ENCODE results near the gene B3GALNT2.

Gene B3GALNT2

GRCh38 chr1:235532360-235532759, 28.1 kb upstream of the B3GALNT2 start:
- Histone ChIP-seq H3K4me1 (ENCODE audit: control insufficient read depth, insufficient read depth, low read length) (no peaks in the 10 kb centered on the region), H3K36me3 (ENCODE audit: control insufficient read depth in 2 of 2, insufficient read depth in 1 of 2, low read length in 2 of 2) (no peaks in the 10 kb centered on the region), H3K27ac (ENCODE audit: extremely low read depth, low read depth, low read length) (no peak overlapping the region), H3K9me3 (ENCODE audit: control insufficient read depth, insufficient read depth, low read depth, low read length) (no peaks in the 10 kb centered on the region), H3K4me3 (ENCODE audit: low read depth, low read length) (no peak overlapping the region)
- CTCF ChIA-PET, result interaction anchor here (0.9 to 1.5 kb wide), 5 partner anchors 10 to 199 kb away, joined by 3 to 5 read pairs (median 4); no protein-coding TSS in a partner anchor
- TF ChIP-seq ZNF660 (tag by site-specific recombination; IDR thresholded peaks at IDR 0.05), result no peak
- no peak for TF ChIP-seq REST (tag by site-specific recombination; IDR thresholded peaks at IDR 0.05)
- no peak for TF ChIP-seq ZNF184 (tag by site-specific recombination; IDR thresholded peaks at IDR 0.05)
- no peak for TF ChIP-seq AEBP2 (tag by site-specific recombination; IDR thresholded peaks at IDR 0.05; ENCODE audit: borderline replicate concordance)
- no peak for TF ChIP-seq ZNF274 (IDR thresholded peaks at IDR 0.05; ENCODE audit: low read length)
- TF ChIP-seq ZNF274 (tag by site-specific recombination; IDR thresholded peaks at IDR 0.05; ENCODE audit: borderline replicate concordance), result no peak
- TF ChIP-seq ZNF791 (tag by site-specific recombination; IDR thresholded peaks at IDR 0.05), result no peak
- TF ChIP-seq, protein P1, sequence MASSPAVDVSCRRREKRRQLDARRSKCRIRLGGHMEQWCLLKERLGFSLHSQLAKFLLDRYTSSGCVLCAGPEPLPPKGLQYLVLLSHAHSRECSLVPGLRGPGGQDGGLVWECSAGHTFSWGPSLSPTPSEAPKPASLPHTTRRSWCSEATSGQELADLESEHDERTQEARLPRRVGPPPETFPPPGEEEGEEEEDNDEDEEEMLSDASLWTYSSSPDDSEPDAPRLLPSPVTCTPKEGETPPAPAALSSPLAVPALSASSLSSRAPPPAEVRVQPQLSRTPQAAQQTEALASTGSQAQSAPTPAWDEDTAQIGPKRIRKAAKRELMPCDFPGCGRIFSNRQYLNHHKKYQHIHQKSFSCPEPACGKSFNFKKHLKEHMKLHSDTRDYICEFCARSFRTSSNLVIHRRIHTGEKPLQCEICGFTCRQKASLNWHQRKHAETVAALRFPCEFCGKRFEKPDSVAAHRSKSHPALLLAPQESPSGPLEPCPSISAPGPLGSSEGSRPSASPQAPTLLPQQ (tag by site-specific recombination; IDR thresholded peaks at IDR 0.05), result no peak
- no peak for TF ChIP-seq ZNF843 (tag by site-specific recombination; IDR thresholded peaks at IDR 0.05)
- TF ChIP-seq ZNF645 (tag by site-specific recombination; IDR thresholded peaks at IDR 0.05), result no peak
- TF ChIP-seq ZNF341 (tag by site-specific recombination; IDR thresholded peaks at IDR 0.05; ENCODE audit: low read depth), result no peak
- TF ChIP-seq ZNF768 (tag by site-specific recombination; IDR thresholded peaks at IDR 0.05), result no peak
- no peak for TF ChIP-seq ATF2 (tag by site-specific recombination; IDR thresholded peaks at IDR 0.05; ENCODE audit: low read depth)
- no peak for TF ChIP-seq ZFP41 (tag by site-specific recombination; IDR thresholded peaks at IDR 0.05; ENCODE audit: borderline replicate concordance)
- no peak for TF ChIP-seq ZBTB10 (tag by site-specific recombination; IDR thresholded peaks at IDR 0.05)
- no peak for TF ChIP-seq ZNF174 (tag by site-specific recombination; IDR thresholded peaks at IDR 0.05)
- no peak for TF ChIP-seq REPIN1 (tag by site-specific recombination; IDR thresholded peaks at IDR 0.05; ENCODE audit: low read depth)
- TF ChIP-seq, protein P2, sequence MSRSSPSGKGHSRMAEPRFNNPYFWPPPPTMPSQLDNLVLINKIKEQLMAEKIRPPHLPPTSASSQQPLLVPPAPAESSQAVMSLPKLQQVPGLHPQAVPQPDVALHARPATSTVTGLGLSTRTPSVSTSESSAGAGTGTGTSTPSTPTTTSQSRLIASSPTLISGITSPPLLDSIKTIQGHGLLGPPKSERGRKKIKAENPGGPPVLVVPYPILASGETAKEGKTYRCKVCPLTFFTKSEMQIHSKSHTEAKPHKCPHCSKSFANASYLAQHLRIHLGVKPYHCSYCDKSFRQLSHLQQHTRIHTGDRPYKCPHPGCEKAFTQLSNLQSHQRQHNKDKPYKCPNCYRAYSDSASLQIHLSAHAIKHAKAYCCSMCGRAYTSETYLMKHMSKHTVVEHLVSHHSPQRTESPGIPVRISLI (tag by site-specific recombination; IDR thresholded peaks at IDR 0.05), result no peak
- POLR2A ChIA-PET, result no interaction called here
